Activated T-cell treated with anti-CD3 and anti-CD28 coated beads for 48 hours (primary cell): Measurements from ENCODE around the gene SENP1.

Experiments
- DNase-seq: peaks from one replicate; pipeline ENCODE4 v3.0.0-alpha.2; 2020; ENCODE audit warnings: low read depth

The SENP1 gene

DNA sequence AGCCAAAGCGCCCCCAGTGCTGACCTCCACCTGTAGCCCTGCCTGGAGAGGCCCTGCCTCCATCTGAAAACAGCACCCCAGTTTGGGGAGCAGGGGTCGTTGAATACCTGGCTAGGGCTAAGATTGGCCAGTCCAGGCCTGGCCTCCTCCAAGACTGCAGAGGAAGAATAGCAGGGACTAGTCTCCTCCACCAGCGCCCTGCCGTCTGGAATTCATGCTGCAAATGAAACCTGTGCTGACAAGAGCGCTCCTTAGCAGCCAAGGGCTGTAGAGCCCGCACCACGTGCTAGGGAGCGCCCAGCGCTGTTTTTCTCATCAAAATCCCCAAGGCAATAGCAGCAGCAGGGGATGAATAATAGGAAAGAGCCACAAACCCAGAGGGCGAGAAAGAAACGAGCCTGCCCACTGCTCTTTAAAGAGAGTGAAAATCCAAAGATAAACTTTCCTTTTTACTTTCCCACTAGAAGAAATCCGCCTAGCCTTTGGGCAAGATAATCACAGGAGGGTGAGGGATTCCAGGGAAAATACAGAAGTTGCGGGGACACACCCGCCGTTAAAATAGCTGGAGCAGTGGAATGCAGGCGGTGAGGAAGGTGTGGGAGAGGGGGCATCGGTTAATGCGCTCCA, 104.9 kb downstream of the SENP1 start:
- no peak for DNase-seq

DNA sequence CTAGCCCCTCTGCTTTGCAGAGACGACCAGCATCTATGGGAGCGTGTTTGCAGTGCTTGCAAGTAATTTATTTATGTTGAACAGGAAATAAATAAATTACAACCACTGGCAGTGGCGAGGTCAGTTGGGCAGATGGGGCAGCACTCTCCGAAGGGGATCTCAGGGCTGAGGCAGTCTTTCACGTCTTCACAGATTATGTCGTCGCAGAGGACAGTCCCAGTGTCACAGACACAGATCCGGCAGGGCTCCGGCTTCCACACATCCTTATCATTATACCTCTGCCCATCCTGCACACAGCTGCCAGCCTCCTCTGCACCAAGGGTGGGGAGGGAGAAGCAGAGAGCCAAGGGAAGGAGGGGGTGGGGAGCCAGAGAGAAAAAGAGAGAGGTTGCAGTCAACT, 106.1 kb downstream of the SENP1 start:
- DNase-seq, result no peak

DNA sequence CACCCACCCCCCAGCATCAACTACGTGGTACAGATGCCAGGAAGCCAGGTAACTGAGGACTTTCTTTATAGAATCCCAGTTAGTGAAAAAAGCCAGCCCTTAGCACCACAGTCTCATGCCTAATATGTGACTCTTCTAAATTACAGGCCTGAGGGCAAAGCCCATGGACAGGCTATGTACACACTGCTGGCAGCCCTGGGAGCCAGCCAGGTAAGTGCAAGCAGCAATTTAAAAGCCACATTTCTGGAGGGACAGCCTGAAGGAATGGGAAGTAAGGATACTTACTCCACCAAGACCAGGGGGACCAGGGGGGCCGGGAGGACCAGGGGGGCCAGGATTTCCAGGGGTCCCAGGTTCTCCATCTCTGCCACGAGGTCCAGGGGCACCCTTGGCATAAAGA, 108.6 kb downstream of the SENP1 start:
- no peak for DNase-seq

DNA sequence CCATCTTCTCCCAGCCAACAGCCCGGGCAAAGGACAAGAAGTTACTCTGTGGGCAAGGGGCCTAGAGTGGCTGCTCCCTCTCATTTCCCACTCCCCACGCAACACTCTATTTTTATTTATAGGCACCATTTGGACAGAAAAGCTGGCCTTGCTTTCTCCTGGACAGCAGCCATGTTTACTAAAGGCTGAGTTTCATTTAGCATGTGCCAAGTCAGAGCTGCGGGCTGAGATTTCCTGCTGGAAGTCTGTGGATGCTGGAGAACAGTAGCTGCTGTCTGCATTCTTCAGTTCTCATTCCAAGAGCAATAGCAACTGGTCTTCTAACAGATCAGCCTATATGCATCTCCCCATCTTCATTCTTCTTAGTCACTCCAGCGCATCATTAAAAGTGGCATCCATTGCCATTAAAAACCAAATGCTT, 109.9 kb downstream of the SENP1 start:
- no peak for DNase-seq

DNA sequence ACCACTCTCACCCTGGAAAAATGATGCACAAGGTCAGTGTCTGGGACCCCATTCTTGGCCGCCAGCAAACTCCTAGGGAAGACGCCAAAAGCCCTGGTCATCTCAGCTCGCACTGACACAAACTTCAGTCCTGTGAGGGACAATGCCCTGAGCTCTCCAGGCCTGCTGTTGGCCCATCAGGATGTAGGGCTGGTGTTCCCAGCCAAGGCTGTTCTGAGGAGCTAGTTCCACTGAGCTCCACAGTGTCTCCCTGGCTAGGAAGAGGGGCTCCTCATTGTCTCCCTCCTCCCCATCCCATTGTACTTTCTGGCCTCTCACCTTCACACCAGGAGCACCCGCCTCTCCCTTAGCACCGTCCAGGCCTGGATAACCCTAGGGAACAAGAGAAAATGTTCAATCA, 112.4 kb downstream of the SENP1 start:
- DNase-seq, result no peak
